Neural cell (in vitro differentiated cells): Measurements from ENCODE around the gene ADAT3.

Experiments used
- CTCF ChIP-seq: fragments of 450-650 bp; IDR thresholded peaks from 2 replicates; pipeline ENCODE4 v1.5.1; 2014; ENCODE audit warnings: antibody characterized with exemption, mild to moderate bottlenecking, moderate library complexity; ENCODE audit not compliant: poor library complexity, severe bottlenecking
- EP300 ChIP-seq: fragments of 450-650 bp; conservative IDR thresholded peaks from 2 replicates; pipeline ENCODE4 v1.6.1; 2014; ENCODE audit warnings: antibody characterized with exemption, mild to moderate bottlenecking, moderate library complexity; ENCODE audit not compliant: poor library complexity, severe bottlenecking
- EZH2 ChIP-seq: fragments of 200-600, 300-800 bp; shearing (Covaris generic), sonication (generic); IDR thresholded peaks from 2 replicates; pipeline ENCODE4 v1.6.1; 2014; ENCODE audit warnings: antibody characterized with exemption, low read length, borderline replicate concordance, mild to moderate bottlenecking; ENCODE audit not compliant: insufficient read depth, poor library complexity, severe bottlenecking
- POLR2AphosphoS5 ChIP-seq: IDR thresholded peaks from 2 replicates; pipeline ENCODE4 v1.6.1; 2012
- SMC3 ChIP-seq: fragments of 450-650 bp; conservative IDR thresholded peaks from 2 replicates; pipeline ENCODE4 v1.6.1; 2014; ENCODE audit warnings: antibody characterized with exemption, mild to moderate bottlenecking, moderate library complexity; ENCODE audit not compliant: poor library complexity
- TAF1 ChIP-seq: IDR thresholded peaks from 2 replicates; pipeline ENCODE4 v1.6.1; 2012; ENCODE audit warnings: low read depth

- TF ChIP-seq TAF1 (no peak), CTCF (no peak), EZH2 (no peak), SMC3 (no peak), EP300 (no peak), POLR2AphosphoS5 (no peak)
These were observed 7.7 kb downstream of the ADAT3 start for GRCh38 chr19:1912760-1913505.
